Uterus (tissue), 4 donors: ENCODE results near the gene BFAR. TPM values are rescaled to one million over a fixed set of nuclear protein-coding genes. Genes with fewer than 3 reads are reported as not detected.
"Not testable (repeated sequence)": the region's sequence is repeated elsewhere in the genome, so short reads cannot be mapped to it uniquely, and the experiment has no call there.

Experiments used
- DNase-seq, 2 donors: peaks; one replicate each; pipeline ENCODE4 v3.0.0-alpha.2; 2019 to 2020
- H3K27ac ChIP-seq, 2 donors: fragments of 200-600 bp; sonication (generic); 1 replicate in 1 of 2; 2 replicates in 1 of 2; pipeline ENCODE4 v1.5.1; 2016 to 2018
- H3K27me3 ChIP-seq, 2 donors: fragments of 200-600 bp; sonication (generic); one replicate each; pipeline ENCODE4 v1.5.1; 2018 to 2019; ENCODE audit warnings: control low read depth in 1 of 2
- H3K36me3 ChIP-seq, 2 donors: fragments of 200-600 bp; sonication (generic); one replicate each; pipeline ENCODE4 v1.5.1; 2019; ENCODE audit warnings: control low read depth in 1 of 2
- H3K4me1 ChIP-seq, 2 donors: fragments of 200-600 bp; sonication (generic); one replicate each; pipeline ENCODE4 v1.5.1; 2018 to 2019; ENCODE audit warnings: control low read depth in 1 of 2
- H3K4me3 ChIP-seq, 2 donors: fragments of 200-600 bp; sonication (generic); 1 replicate in 1 of 2; 2 replicates in 1 of 2; pipeline ENCODE4 v1.5.1; 2018 to 2019; ENCODE audit warnings: mild to moderate bottlenecking in 1 of 2
- H3K9me3 ChIP-seq, 2 donors: fragments of 200-600 bp; sonication (generic); one replicate each; pipeline ENCODE4 v1.5.1; 2019; ENCODE audit warnings: control low read depth in 1 of 2
- CTCF ChIP-seq, 4 experiments: fragments of 200-600 bp in 2 of 4; fragments of 450-650 bp in 2 of 4; sonication (generic) in 2 of 4; IDR thresholded peaks; one replicate each; pipeline ENCODE4 v1.5.1; 2016 to 2019; ENCODE audit warnings: antibody characterized with exemption in 4 of 4, mild to moderate bottlenecking in 2 of 4, moderate library complexity in 1 of 4
- POLR2A ChIP-seq, 2 donors: fragments of 450-650 bp; IDR thresholded peaks; one replicate each; pipeline ENCODE4 v1.6.1; 2016; ENCODE audit warnings: antibody characterized with exemption in 2 of 2, mild to moderate bottlenecking in 1 of 2, moderate library complexity in 1 of 2
- intact Hi-C: fragments of 100-400 bp; cut with DNase I; formaldehyde crosslinking; loops from one replicate; pipeline ENCODE4 v1.15.1; 2023; ENCODE audit warnings: low total_unique reads
- total RNA-seq, 4 donors: library from RNA; depleted of rRNA in 3 of 4; stranded (reverse); fragments of >200 nt in 3 of 4; gene quantifications; one replicate each; pipeline versions ENCODE4 v1.1.0 to v1.2.4, GENCODE V29; 2014 to 2023
- donor health status: DM: yes; HTN: yes; CAD: no.

BFAR gene
- total RNA-seq, 4 donors from 2014 or later, result 17.4 to 88.1 (median 60.7) TPM

- intact Hi-C loops, result no loop called here
- TF ChIP-seq POLR2A (IDR thresholded peaks at IDR 0.05) (no peak), CTCF (IDR thresholded peaks at IDR 0.05) (no peak)
- Histone ChIP-seq H3K9me3 (no peaks in the 10 kb centered on the region), H3K4me3 (peak overlapping the region; percentile 88 to 96), H3K27ac (peak overlapping the region; percentile 77 to 94), H3K27me3 (no peaks in the 10 kb centered on the region), H3K4me1 (peaks cover 5 to 7% of the 10 kb centered on the region in 2 donors), H3K36me3 (no peaks in the 10 kb centered on the region)
- no peak for DNase-seq
Measured at GRCh38 chr16:14629612-14629918, 3.2 kb upstream of the BFAR start.

DNA sequence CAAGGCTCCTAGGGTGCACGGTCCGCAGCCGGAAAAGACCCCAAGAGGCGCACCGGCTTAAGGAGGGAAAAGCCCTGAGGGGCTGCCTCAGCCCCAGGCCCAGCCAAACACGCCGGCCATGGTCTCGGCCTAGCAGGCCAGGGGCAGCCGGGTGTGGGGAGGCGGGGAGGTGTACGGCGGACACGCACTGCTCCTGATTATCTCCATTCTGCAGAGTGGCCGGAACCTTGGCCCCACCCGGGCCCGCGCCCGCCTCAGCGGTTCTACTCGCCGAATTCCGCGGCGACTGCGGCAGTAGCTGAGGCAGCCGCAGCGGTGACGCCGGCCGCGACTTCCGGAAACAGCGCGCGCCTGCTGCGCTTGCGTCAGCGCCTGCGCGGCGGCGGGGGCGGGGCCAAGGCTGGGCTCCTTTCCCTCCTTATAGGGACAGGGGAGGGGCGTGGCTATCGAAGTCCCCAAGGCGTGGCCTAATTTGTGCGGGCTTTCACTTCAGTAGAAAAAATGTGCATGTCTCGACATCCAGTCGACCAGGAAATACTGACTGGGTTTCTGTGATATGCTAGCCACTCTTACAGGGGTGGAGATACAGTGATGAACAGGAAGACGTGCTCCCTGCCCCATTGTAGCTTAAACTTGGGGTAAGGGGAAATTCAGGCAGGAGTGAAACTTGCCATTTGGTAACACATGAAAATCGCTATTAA, 2.7 kb upstream of the BFAR start, which contains the start of gene PARN:
Gene PARN, minus strand, starts transcription at position 342 of the 701 bp plus-strand sequence. Its CDS starts 135 bp downstream, at position 207.
- peak within 1 kb of the TSS; percentile 88 to 96 for H3K4me3 ChIP-seq
- peaks cover 5 to 12% of the 10 kb centered on the region in 2 donors for H3K4me1 ChIP-seq
- peak; percentile 97 for DNase-seq
- peak within 1 kb of the TSS; percentile 89 to 94 for H3K27ac ChIP-seq
- no peaks in the 10 kb centered on the region for H3K9me3 ChIP-seq
- H3K27me3 ChIP-seq, result no peaks in the 10 kb centered on the region
- no peaks in the 10 kb centered on the region for H3K36me3 ChIP-seq
- intact Hi-C loops, result no loop called here
- TF ChIP-seq CTCF (IDR thresholded peaks at IDR 0.05) (no peak), POLR2A (IDR thresholded peaks at IDR 0.05) (peak; percentile 88 to 92)

DNA sequence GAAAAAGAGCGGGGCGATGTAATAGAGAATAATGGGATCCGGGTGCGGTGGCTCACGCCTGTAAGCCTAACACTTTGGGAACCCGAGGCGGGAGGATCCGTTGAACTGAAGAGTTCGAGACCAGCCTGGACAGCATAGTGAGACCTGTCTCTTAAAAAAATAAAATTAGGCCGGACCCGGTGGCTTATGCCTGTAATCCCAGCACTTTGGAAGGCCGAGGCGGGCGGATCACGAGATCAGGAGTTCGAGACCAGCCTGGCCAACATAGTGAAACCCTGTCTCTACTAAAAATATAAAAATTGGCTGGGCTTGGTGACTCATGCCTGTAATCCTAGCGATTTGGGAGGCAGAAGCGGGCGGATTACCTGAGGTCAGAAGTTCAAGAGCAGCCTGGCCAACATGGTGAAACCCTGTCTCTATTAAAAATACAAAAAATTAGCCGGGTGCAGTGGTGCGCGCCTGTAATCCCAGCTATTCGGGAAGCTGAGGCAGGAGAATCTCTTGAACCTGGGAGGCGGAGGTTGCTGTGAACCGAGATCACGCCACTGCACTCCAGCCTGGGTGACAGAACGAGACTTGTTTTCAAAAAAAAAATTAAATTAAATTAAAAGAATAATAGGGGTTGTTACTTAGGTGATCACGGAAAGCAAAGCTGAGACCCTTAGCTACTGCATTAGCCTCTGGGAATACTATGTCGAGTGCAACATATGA, 2.0 kb upstream of the BFAR start:
- intact Hi-C loops, H3K36me3 ChIP-seq, H3K27me3 ChIP-seq, H3K9me3 ChIP-seq: not testable (repeated sequence)
- peak in 1 of 2 donors; percentile 37 for DNase-seq
- Histone ChIP-seq H3K4me1 (peaks cover 5 to 15% of the 10 kb centered on the region in 2 donors), H3K4me3 (peak overlapping the region; percentile 88 to 96), H3K27ac (peak overlapping the region; percentile 89 to 94)

DNA sequence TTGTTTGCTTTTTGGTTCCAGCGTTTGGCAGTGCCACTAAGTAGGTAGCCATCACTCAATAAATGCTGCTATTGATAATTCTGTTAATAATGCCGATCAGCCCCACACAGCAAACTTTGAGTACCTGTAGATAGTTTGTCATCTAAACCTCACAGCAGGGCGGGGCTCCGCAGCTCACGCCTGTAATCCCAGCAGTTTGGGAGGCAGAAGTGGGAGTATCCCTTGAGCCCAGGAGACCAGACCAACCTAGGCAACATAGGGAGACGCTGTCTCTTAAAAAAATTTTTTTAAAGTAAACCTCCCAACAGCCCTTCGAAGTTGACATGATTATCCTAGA, 1.6 kb downstream of the BFAR start:
- H3K4me3 ChIP-seq, result peak overlapping the region in 1 of 2 donors; percentile 94
- no peak for TF ChIP-seq CTCF (IDR thresholded peaks at IDR 0.05)
- no peaks in the 10 kb centered on the region for H3K36me3 ChIP-seq
- no peaks in the 10 kb centered on the region for H3K9me3 ChIP-seq
- peaks cover 5 to 9% of the 10 kb centered on the region in 2 donors for H3K4me1 ChIP-seq
- intact Hi-C loops, result no loop called here
- no peak for DNase-seq
- H3K27ac ChIP-seq, result no peak overlapping the region
- H3K27me3 ChIP-seq, result no peaks in the 10 kb centered on the region

DNA sequence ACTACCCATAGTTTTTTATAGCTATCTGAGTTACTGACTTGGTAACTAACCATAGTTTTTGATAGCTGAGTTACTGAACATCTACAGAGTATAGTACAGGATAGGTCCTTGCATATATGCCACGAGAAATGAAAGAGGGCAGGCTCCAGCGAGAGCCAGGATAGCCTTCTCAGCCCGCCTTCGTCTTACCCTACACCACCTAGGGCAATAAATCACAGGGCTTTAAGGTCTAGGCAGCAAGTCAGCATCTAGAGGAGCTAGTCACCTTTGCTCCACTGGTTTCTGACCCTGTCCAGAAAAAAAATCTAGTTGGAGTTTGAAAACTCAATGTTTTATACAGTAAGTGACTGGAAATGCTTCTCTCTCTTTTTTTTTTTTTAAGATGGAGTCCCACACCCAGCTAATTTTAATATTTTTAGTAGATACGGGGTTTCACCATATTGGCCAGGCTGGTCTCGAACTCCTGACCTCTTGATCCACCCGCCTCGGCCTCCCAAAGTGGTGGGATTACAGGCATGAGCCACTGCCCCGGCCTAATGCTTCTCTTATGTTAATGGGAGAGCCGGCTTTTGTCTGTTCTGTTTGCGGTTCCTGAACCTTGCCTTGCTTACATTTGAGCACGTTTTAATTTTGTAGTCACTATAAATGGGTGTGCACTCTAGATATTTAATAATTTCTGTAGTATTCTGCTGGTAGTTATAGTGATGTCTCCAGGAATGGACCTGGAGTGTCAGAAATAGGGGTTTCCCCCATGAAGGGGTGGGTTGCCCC, 2.8 kb downstream of the BFAR start:
- no peak for DNase-seq
- H3K27me3 ChIP-seq, result no peaks in the 10 kb centered on the region
- H3K9me3 ChIP-seq, result no peaks in the 10 kb centered on the region
- H3K4me3 ChIP-seq, result no peak overlapping the region
- intact Hi-C loops, result no loop called here
- no peak overlapping the region for H3K27ac ChIP-seq
- TF ChIP-seq CTCF (IDR thresholded peaks at IDR 0.05) (no peak), POLR2A (IDR thresholded peaks at IDR 0.05) (no peak)
- H3K4me1 ChIP-seq, result peaks cover 5 to 8% of the 10 kb centered on the region in 2 donors
- no peaks in the 10 kb centered on the region for H3K36me3 ChIP-seq

DNA sequence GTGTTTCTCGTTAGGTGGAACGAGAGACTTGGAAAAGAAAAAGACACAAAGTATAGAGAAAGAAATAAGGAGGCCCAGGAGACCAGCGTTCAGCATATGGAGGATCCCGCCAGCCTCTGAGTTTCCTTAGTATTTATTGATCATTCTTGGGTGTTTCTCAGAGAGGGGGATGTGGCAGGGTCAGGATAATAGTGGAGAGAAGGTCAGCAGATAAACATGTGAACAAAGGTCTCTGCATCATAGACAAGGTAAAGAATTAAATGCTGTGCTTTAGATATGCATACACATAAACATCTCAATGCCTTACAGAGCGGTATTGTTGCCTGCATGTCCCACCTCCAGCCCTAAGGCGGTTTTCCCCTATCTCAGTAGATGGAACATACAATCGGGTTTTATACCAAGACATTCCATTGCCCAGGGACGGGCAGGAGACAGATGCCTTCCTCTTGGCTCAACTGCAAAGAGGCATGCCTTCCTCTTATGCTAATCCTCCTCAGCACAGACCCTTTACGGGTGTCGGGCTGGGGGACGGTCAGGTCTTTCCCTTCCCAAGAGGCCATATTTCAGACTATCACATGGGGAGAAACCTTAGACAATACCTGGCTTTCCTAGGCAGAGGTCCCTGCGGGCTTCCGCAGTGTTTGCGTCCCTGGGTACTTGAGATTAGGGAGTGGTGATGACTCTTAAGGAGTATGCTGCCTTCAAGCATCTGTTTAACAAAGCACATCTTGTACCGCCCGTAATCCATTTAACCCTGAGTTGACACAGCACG, 3.6 kb downstream of the BFAR start:
- H3K9me3 ChIP-seq, H3K4me3 ChIP-seq, H3K27me3 ChIP-seq, intact Hi-C loops, H3K27ac ChIP-seq, H3K4me1 ChIP-seq, DNase-seq, H3K36me3 ChIP-seq: not testable (repeated sequence)

- DNase-seq, H3K4me3 ChIP-seq, H3K36me3 ChIP-seq, intact Hi-C loops, H3K9me3 ChIP-seq, H3K4me1 ChIP-seq, H3K27ac ChIP-seq, H3K27me3 ChIP-seq: not testable (repeated sequence)
Measured at GRCh38 chr16:14636951-14637240, 4.1 kb downstream of the BFAR start.
